CD4-positive, alpha-beta T cell treated with Interleukin-6 at 100 ng/mL for 8 hours (primary cell): ENCODE data around the gene SHB.

Experiments
- DNase-seq: peaks from one replicate; pipeline ENCODE4 v3.0.0-alpha.2; 2020; ENCODE audit warnings: mixed read lengths, low spot score

Gene SHB

DNA sequence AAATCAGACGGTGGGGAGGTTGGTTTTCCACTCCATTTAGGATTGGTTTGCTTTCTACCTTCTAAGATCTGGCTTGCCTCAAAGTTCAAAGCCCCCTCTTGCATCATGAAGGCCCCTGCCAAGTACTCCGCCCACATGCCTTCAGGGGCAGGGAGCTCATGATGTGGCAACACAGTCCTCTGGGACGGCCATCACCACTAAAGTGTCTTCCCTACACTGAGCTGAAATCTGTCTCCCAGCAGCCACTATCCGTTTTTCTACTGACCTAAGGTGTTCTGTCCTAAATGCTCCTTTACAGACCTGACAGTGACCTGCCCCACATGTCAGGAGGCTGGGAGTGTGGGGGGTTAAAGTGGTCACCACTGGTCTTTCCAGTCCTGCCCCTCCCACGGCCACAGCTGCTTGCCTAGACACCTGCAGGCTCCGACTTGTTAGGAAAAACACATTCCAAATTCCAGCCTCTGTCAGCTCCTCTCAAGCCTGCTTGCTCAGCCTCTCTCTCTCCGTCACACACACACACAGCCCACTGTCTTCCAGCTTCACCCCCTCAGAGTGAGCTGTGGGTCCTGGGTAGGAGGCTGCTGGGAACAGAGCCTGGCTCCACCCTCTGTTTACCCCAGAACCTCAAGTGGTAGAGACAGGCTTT, 44.9 kb downstream of the SHB start:
- no peak for DNase-seq

DNA sequence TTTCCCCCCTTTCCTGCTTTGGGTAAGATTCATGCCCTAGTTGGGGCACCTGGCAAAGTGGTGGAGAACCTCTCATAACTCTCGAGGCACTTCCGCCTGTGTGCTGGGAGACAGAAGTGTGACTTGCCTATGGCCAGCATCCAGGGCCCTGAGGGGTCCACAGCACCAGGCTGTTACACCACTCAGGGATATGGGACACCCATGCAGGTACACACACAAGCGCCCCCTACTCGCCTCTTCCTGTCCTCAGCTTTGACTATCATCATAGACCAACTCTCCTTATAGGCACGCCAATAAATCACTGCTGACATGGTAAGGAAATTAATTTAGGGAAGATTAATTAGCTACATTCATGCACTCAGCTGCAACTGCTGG, 45.4 kb downstream of the SHB start:
- no peak for DNase-seq

DNA sequence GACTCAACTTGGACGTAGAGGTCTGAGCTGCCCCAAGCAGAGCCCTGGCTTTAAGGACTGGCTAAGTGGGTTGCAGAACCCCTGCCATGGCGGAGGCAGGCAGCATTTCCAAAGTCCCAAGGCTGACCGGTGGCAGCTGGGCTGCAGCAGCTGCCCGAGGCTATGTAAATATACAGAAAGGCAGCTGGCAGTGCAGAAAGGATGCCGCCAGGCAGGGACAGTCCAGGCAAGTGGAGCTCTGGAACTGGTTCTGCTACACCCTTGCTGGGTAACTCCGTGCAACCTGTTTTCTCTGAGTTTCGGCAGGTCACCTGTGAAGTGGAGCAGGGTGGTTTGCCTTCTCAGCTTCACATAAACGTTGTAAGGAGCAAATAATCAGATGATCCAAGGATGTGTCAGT, 46.0 kb downstream of the SHB start:
- DNase-seq = no peak

DNA sequence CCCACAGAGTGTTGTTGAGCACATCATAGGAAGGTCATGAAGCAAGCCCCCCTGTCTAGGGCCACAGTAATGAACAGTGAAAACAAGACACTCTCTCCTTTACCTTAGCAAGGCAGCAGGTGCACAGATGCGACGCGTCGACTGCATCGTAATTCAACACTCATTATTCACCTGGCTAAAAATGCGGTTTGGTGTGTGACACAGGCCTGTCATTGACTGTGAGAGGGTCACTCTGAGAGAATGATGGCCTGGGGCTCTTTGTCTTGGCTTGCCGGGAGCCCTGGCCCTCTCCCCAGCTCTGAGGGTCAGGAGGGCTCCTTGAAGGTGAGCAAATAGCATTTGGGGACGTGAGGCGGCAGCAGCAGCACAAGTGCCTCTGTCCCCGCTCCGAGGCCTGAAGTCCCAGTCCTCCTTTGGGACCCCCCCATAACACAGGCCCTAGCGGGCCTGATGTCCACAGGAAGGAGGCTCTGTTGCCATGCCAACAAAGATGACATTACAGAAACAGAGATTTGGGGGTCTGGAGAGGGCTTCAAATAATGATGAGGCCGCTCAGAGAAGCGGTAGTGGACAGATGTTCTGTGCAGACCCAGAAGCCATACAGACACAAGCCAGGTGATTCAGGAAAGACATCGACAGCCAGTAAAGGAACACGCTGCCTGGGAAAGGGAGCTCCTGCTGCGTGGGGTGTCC, 46.7 kb downstream of the SHB start:
- DNase-seq = no peak

DNA sequence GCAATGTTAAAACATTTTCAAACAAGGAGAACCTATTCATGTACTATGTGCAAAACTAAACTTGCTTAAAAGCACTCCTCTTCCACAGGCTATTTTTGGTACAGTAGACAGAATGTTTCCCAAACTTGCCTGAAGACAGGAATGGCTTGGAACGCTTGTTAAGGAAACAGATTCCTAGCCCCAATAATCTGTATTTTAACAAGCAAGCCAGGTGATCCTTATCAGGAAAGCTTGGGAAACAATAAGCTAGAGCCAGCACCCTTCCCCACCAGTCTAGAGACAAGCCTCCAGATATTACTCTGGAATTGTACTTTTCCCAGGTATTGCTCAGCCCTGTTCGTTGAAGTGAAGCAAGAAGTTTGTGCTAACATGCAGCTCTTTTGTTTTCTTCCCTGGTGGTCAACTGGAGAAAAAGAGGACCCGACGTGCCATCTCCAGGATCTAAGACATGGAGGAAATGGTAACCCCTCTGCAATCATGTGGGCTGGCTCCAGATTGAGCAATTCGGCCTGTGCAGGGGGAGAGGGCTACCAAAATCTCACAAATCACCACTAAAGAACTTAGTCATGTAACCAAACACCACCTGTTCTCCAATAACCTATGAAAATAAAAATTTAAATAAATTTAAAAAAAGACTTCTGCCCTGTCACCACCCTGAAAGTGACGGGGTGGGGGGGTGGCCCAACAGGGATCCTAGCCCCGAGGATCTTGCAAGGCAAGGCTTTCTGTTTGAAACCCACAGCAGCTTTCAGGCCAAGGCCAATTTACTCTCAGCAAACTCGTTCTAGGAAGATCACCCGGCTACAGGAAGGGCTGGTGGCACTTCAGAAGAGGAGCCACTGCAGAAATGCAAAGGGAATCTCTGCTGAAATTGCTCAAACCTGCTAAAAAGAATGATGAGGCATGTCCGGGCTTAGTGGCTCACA, 48.6 kb downstream of the SHB start:
- DNase-seq = no peak

DNA sequence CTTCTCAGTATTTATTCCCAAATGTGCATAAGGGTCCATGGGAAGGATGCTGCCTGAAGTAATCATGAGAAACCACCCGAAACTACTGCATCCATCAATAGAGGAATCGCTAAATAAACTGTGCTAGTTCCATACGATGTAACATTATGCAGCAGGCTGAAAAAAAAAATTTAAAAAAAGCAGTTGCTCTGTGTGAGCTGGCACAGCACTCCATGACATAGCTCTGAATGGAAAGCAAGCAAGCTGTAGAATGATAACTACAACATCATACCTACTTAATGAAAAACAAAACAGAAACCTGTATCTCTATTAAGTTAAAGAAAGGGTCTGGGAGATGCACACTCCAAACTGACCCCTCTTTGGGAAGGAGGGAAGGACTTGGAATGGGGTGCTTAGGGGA, 49.3 kb downstream of the SHB start:
- DNase-seq = no peak

DNA sequence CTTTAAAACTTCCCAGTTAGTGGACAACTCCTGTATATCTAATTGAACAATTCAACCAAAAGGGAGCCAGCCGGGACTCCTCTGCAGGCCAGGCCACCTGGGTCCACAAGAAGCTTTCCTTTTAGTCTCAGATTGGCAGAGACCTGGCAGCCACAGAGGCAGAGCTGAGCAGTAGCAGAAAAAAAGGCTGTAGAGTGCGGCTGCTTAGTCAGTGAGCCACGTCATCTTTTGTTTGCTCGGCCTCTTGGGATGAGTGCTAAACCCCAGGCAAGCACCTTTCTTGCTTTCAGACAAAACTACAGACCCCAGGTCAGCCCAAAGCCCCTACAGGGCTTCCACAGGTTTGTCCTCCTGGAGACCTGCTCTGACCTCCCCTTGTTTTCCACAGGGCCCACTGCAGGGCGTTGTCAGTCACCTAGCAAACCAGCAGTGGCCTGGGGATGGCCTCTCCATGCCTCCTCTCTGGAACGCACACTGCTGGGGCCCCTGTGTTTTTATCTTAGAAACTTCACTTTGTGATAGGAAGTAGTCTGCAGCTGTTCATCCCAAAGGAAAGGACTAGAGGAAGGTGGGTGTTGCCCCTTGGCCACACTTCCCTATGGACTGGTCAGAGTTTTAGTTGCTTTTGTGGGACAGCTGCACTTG, 49.9 kb downstream of the SHB start:
- DNase-seq = no peak

DNA sequence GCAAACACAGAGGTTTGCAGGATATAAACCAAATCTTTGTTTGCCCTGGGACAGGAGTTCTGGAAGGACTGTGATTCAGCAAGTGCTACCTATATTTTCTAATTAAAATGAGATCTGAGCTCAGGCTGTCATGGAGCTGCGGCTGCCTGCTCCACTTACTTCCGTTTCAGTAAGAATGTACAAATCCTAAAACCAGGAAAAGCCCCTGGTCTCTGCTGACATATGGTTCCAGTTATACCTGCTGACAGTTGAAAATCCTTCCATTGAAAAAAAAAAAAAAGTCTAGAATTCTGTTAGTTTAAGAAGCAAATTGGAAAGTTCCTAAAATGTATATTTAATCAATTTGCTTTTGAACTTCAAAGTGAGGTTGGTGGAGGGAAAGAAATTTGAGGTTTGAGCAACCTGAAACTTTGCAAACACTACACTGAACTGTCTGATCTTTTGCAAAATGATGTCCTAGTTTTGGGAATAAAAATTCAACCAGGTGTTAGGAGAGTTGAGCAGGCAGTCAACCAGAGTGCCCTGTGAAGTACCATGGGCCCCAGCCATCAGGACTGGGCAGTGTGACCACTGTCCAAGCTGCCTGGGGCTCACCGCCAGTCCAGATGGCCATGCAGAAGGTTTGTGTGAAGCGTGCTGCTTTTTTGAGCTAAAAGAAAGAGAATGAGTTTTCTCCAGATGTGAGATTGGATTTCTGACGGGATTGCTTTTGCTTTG, 50.6 kb downstream of the SHB start:
- no peak for DNase-seq

DNA sequence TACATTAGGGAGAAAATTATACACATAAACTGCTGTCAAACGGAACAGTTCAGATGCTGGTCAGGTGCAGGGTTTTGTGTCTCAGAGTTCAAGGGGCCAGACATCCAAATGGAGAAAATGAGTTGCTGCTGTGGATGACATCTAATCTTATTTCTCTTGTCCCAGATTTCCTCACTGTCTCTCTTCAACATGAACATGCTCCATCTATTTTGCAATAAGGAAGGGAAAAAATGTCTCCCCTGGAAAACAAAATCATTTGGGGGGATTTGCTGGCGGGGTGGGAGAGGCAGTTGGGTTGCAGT, 51.2 kb downstream of the SHB start:
- no peak for DNase-seq

DNA sequence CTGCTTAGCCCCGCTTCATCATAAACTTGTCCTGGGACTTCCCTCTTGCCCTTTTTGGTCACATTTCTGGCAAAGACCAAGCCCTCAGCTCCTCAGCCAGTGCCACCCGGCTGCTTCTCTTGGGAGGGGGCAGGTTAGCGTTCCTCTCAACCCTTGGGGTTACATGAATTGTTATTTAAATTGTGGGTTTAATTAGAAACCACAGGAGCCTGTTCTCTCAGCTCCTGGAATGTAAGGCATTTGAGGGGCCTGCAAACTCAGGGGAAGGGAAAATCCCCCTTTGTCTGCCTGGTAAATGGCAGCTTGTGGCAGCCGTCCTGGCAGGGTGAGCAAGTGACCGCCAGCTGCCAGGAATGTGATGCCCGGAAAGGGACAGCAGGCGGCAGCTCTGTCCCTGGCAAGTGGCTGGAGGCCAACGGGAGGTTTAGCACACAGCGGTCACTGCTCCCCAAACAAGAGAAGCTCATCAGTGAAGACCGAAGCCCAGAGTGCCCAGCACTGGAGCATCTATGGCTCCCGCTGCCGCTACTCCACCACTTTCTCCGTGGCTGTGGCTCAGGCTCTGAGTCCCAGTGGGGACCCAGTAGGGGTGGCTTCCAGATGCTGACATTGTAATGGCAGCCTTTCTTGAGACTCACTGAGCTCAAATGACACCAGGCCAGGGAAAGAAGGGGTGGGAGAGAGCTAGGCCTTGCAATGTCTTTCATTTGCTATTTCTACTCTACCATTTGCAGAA, 51.7 kb downstream of the SHB start:
- no peak for DNase-seq

DNA sequence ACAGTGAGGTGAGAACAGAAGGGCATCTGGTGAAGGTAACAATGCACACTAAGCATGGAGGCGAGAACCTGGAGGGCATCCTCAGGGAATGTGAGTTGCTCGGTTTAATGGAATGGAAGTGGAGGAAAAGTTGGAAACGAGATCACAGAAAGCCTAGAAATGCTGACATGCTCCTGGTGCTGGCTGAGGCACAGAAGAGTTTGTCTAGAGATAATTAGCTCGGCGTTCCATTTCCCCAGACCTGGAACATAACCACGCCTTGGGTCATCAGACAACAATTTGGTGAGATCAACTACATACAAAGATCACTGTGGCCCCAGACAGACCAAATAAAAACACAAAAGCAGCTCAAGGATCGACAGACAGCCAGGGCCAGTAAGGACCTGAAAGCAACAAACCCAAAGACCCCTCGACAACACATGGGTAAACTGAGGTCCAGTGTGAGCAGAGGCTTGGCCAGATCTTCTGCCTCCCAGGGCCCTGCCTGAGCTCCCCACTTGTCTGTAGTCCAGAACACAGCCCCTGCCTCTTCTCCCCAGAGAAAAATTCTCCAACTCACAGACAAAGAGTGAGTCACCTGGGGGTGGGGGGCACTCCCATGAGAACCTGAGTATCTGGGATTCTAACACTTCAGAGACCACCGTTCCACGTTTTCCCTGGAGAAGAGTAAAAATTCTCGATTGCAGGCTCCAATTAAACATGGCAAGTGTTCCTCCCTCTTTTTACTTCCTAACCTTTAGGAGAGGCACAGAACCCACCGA, 52.5 kb downstream of the SHB start:
- no peak for DNase-seq

DNA sequence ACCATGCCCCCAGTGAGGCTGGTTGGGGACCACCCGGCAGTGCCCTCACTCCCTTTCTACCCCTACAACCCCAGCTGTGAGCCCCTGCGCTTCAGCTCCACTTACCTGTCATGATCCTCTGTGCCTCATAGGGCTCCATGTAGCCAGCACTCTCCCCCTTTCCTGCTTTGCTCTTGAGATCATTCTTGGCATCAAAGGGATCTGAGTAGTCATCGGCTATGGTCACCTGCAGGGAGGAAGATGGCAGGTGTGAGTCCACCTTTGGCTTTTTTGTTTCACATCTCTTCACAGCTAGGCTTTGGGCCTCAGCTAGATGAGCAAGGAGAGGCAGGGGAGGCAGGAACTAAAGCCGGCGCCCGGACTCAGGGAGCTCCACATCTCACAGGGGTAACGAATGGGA, 53.1 kb downstream of the SHB start:
- no peak for DNase-seq

DNA sequence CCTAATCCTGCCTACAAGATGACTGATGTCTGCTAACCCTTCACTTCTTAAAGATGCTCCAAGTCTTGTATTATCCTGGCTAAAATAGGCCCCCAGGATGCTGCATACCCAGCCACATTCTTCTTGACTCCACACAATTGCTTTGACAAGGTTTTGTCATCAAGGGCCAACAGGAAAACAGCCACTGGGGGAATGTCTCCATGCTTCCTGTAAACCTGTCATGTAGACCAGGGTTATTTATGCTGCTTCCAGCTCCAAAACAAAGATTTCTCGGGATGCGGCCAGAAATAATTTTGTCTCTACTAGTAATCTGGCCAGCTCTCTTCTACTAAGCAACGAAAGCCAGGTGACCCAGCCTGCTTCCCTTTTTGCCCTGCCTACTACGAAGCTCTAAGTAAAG, 53.8 kb downstream of the SHB start:
- DNase-seq = no peak

DNA sequence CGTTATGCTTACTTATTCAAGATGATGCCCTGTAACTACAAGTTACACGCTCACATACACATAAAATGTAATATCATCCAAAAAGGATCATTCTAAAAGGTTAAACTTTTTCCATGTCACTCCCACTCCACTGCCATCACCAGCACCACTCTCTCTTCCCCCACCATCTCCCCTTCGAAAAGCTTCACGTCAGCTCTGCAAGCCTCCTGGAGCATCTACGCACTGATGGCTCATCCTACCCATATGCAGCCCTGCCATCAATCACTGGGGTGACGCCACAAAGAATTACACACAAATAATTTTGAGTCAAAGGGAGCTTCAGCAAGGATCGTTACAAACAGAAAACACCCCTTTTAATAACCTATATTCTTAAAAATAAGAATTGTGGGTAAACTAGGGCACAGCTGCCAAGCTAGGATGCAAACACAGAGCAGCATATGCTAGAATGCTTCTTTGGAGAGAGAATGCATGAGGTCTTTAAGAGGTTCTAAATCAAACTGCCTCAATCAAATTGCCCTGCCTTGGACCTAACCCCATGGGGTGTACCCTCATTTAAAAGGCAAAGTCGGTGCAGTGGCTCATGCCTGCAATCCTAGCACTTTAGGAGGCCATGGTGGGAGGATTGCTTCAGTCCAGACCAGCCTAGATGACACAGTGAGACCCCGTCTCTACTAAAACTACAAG, 56.1 kb downstream of the SHB start:
- no peak for DNase-seq

DNA sequence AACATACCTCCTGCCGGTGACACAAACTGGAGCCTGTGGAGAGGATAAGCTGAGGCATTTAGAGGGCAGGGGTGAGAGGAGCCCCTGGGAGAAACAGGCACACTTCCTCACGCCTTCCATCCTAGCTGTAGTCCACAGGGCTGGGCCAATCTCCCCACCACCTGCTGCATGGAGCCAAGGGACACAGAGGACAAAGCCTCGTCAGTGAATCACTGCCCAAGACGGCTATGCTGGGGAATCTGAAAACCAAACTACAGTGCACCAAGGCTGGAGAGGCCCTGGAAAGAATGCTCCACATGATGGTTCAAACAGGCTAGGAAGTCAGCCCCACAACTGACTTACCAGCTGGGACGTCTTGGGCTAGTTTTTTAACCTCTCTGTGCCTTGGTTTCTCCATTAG, 57.0 kb downstream of the SHB start:
- no peak for DNase-seq

DNA sequence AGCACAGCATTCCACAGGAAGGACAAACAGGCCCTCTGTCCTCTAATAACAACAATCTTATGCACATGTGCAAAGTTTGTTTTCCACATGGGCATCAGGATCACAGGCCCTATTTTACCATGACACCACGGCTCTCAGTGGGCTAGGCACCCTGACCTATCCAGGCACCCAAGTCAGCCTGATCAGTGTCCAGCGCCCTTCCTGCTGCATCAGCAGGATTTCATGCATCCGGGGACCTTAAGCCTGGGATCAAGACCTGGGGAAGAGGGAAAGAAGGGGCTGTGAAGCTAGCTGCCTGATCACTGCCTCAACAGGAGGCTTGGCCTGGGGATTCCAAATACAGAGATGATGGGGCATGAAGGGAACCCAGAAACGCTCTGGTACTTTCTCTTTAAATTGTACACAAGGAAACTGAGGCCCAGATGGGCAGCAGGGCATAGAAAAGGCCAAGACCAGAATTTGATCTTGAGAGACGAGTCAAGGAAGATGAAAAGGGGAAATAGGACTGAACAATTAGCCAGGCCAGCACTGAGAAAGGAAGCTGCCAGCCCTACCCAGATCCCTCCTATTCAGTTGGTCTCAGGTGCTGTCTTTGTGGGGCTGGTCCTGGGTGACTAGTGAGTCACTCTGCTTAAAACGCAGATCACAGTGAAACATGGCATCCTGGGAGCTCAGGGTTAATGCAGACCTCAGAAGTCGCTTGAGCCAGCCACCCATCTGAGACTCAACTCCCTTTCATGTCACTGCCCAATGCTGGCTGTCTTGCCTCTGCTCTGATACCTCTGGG, 57.9 kb downstream of the SHB start:
- no peak for DNase-seq

DNA sequence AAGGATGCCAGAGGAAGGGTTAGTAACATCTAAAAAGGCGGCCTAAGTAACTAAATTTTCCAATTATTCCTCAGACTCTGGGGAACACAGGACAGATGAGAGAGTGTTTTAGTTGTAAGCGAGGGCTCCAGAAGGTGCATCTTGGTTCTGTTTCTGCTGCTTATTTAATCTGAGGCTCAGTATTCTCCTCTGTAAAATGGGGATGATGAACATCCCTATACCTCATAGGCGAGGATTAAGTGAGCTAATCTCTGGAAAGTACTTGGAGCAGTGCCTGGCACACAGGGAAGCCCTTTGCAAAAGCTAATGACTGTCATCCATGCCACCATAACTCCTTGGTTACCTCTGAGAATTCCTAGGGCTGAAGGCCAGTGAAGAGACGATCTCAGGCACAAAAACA, 59.0 kb downstream of the SHB start:
- no peak for DNase-seq

DNA sequence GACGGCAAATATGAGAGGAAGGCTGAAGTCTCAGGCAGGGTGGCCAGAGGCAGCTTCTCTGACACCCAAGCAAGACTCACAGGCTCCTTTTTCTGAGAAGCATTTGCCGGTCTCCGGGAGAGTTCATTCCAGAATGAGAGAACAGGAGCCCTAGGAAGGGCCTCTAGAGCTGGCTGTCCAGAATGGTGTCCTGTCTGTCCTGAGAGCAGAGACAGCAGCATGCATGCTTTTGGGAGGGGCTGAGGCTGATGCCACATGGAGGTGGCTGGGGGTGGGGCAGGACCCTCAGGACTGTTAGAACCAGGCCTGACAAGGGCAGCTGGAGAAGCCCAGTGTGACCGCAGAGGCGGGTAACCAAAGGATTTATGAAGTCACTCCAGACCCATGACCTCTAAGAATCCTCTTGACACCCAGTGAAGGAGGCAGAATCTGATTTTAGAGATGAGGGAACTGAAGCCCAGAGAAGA, 60.0 kb downstream of the SHB start:
- DNase-seq = no peak
